Left ventricle myocardium inferior (tissue), 1 donor: ENCODE results near the gene HLA-DOA. TPM values are rescaled to one million over a fixed set of nuclear protein-coding genes. Genes with fewer than 3 reads are reported as not detected.

Experiments used
- DNase-seq: peaks from one replicate; pipeline ENCODE4 v3.0.0-alpha.2; 2020
- H3K27ac ChIP-seq: fragments of 200-600 bp; replicated peaks from 2 replicates; pipeline ENCODE4 v1.8.0; 2021
- H3K27me3 ChIP-seq: fragments of 200-600 bp; 2 replicates; pipeline ENCODE4 v1.8.0; 2021; ENCODE audit warnings: low read depth
- H3K36me3 ChIP-seq: fragments of 200-600 bp; 2 replicates; pipeline ENCODE4 v1.8.0; 2021
- H3K4me1 ChIP-seq: fragments of 200-600 bp; 2 replicates; pipeline ENCODE4 v1.8.0; 2021
- H3K4me3 ChIP-seq: fragments of 200-600 bp; 2 replicates; pipeline ENCODE4 v1.8.0; 2021; ENCODE audit warnings: mild to moderate bottlenecking, moderate library complexity
- H3K9me3 ChIP-seq: fragments of 200-600 bp; replicated peaks from 2 replicates; pipeline ENCODE4 v1.8.0; 2021
- intact Hi-C: fragments of 100-400 bp; cut with micrococcal nuclease; formaldehyde crosslinking; loops from one replicate; pipeline ENCODE4 v1.11.0; 2022
- long read RNA-seq: library from polyadenylated mRNA; unstranded; transcript quantifications from one replicate; pipeline ENCODE4 v2.0.0, GENCODE V29; 2021
- total RNA-seq: library from RNA; stranded (reverse); fragmentation: NEBNext Ultra II Directional; extraction: Animal tissue kit (Norgen Biotek cat#: 25700); gene quantifications from one replicate; pipeline ENCODE4 v1.2.1, GENCODE V29; 2021
- TF ChIP-seq, protein P1 (sequence below): fragments of 200-600 bp; IDR thresholded peaks from 2 replicates; pipeline ENCODE4 v1.8.0; 2021; ENCODE audit warnings: antibody characterized with exemption, mild to moderate bottlenecking, borderline replicate concordance
- donor health status: DM: no; HTN: yes; CAD: no; lungs with severe emphysema.

The HLA-DOA gene
- total RNA-seq: 1.8 TPM
- long read RNA-seq, partial matches to known transcripts: 1 of 2 reads
- long read RNA-seq, other reads (novel, unspliced or antisense): 1 of 2 reads

GRCh38 chr6:33008944-33009861, at the start of gene HLA-DOA:
HLA-DOA (minus strand) TSS chr6:33009591.
- TF ChIP-seq, protein P1, sequence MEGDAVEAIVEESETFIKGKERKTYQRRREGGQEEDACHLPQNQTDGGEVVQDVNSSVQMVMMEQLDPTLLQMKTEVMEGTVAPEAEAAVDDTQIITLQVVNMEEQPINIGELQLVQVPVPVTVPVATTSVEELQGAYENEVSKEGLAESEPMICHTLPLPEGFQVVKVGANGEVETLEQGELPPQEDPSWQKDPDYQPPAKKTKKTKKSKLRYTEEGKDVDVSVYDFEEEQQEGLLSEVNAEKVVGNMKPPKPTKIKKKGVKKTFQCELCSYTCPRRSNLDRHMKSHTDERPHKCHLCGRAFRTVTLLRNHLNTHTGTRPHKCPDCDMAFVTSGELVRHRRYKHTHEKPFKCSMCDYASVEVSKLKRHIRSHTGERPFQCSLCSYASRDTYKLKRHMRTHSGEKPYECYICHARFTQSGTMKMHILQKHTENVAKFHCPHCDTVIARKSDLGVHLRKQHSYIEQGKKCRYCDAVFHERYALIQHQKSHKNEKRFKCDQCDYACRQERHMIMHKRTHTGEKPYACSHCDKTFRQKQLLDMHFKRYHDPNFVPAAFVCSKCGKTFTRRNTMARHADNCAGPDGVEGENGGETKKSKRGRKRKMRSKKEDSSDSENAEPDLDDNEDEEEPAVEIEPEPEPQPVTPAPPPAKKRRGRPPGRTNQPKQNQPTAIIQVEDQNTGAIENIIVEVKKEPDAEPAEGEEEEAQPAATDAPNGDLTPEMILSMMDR: no peak
- intact Hi-C loops: no loop called here
- Histone ChIP-seq H3K4me3 (peak within 1 kb of the TSS; percentile 53), H3K4me1 (peaks cover 9% of the 10 kb centered on the region), H3K27ac (peak within 1 kb of the TSS; percentile 19), H3K27me3 (peaks cover 48% of the 10 kb centered on the region), H3K36me3 (no peaks in the 10 kb centered on the region), H3K9me3 (no peaks in the 10 kb centered on the region)
- no peak for DNase-seq

DNA sequence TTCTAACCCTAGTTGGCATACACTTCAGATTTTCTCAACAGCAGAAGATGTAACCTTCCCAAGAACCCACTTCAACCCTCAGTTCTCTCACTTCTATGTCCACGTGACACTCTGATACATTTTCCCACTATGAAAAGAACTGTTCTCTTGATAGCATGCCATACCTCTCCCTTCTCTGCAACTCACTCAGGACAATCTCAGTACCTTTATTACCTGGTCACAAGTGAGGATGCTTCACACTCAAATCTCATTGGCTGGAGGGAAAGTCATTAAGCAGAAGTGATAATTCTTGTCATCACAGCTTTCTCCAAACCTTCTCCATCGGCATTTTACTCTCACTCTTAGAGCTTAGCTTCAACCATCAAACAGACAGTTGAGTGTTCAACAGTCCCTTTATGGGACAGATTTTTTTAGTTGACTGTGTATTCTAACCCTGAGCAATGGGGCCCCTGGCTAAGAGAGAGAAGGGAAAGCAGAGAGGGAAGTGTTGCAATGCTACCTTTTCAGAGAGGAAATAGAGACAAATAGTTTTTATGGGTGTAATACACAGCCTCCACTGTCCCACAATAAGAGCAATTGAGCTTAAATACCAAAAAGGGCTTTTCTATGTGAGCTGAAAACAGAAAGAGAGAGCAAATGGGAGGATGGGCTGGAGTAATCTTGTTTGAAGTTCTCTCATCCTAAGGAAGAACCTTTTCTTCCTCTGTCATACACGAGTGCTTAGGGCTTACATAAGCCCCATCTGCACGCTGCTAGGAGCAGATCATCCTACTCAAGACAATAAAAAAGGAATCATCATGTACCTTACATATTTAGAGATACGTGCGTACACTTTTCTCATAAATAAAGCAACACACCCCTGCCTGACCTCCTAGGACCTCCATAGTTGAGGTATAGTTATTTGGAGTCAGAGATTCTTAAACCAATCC, 48.1 kb upstream of the HLA-DOA start:
- Histone ChIP-seq H3K36me3 (no peaks in the 10 kb centered on the region), H3K27me3 (no peaks in the 10 kb centered on the region), H3K9me3 (no peaks in the 10 kb centered on the region), H3K4me1 (peaks cover 4% of the 10 kb centered on the region), H3K27ac (no peak overlapping the region), H3K4me3 (no peak overlapping the region)
- TF ChIP-seq, protein P1: no peak
- DNase-seq: no peak
- intact Hi-C loops: no loop called here

- Histone ChIP-seq H3K4me3 (no peak overlapping the region), H3K27me3 (peaks cover 6% of the 10 kb centered on the region), H3K4me1 (peaks cover 4% of the 10 kb centered on the region), H3K9me3 (no peaks in the 10 kb centered on the region), H3K27ac (no peak overlapping the region), H3K36me3 (no peaks in the 10 kb centered on the region)
- TF ChIP-seq, protein P1: no peak
- intact Hi-C loops: no loop called here
- no peak for DNase-seq
Measured at GRCh38 chr6:33053230-33053629, 43.8 kb upstream of the HLA-DOA start.

GRCh38 chr6:33052627-33053026, 43.2 kb upstream of the HLA-DOA start:
- Histone ChIP-seq H3K27me3 (peaks cover 6% of the 10 kb centered on the region), H3K36me3 (no peaks in the 10 kb centered on the region), H3K9me3 (no peaks in the 10 kb centered on the region), H3K4me3 (no peak overlapping the region), H3K27ac (no peak overlapping the region), H3K4me1 (peaks cover 4% of the 10 kb centered on the region)
- intact Hi-C loops: no loop called here
- TF ChIP-seq, protein P1: no peak
- DNase-seq: no peak
